Type B pancreatic cell (in vitro differentiated cells): ENCODE data around the gene CREB3L2. TPM values are rescaled to one million over a fixed set of nuclear protein-coding genes. Genes with fewer than 3 reads are reported as not detected.

Experiments used
- DNase-seq: peaks from one replicate; pipeline ENCODE4 v3.0.0; 2021; ENCODE audit warnings: mixed read lengths; ENCODE audit not compliant: unreplicated experiment; ENCODE audit errors: extremely low spot score
- H3K27ac Mint-ChIP-seq: 2 replicates; pipeline ENCODE4 v1.8.0; 2021; ENCODE audit warnings: mild to moderate bottlenecking, mixed read lengths
- H3K27me3 Mint-ChIP-seq: 2 replicates; pipeline ENCODE4 v1.8.0; 2021; ENCODE audit warnings: mixed read lengths
- H3K36me3 Mint-ChIP-seq: 2 replicates; pipeline ENCODE4 v1.8.0; 2021; ENCODE audit warnings: mixed read lengths
- H3K4me1 Mint-ChIP-seq: one replicate; pipeline ENCODE4 v1.8.0; 2021; ENCODE audit warnings: mixed read lengths; ENCODE audit not compliant: unreplicated experiment
- H3K4me3 Mint-ChIP-seq: 2 replicates; pipeline ENCODE4 v1.8.0; 2021; ENCODE audit warnings: mild to moderate bottlenecking, mixed read lengths
- H3K9me3 Mint-ChIP-seq: 2 replicates; pipeline ENCODE4 v1.8.0; 2021; ENCODE audit warnings: mixed read lengths
- CTCF ChIP-seq: fragments of 200-600 bp; sonication (generic); conservative IDR thresholded peaks from 2 replicates; pipeline ENCODE4 v1.5.0; 2021; ENCODE audit warnings: antibody characterized with exemption, mild to moderate bottlenecking
- total RNA-seq: library from RNA; stranded (reverse); gene quantifications from 2 replicates; pipeline ENCODE4 v1.2.1, GENCODE V29; 2021; ENCODE audit warnings: low replicate concordance

CREB3L2 gene
- total RNA-seq, 1 donor from 2014 or later, result 85.8 TPM

- Mint-ChIP-seq H3K27ac (no peak overlapping the region), H3K4me1 (peaks cover 11% of the 10 kb centered on the region), H3K27me3 (no peaks in the 10 kb centered on the region), H3K9me3 (no peaks in the 10 kb centered on the region), H3K4me3 (no peak overlapping the region), H3K36me3 (peaks cover 55% of the 10 kb centered on the region)
- no peak for TF ChIP-seq CTCF
- no peak for DNase-seq
These were observed 101.7 kb downstream of the CREB3L2 start for GRCh38 chr7:137900137-137900536.

- peaks cover 11% of the 10 kb centered on the region for H3K4me1 Mint-ChIP-seq
- peak; percentile 93 for TF ChIP-seq CTCF
- H3K4me3 Mint-ChIP-seq, result no peak overlapping the region
- DNase-seq, result peak; percentile 83
- H3K27me3 Mint-ChIP-seq, result no peaks in the 10 kb centered on the region
- no peaks in the 10 kb centered on the region for H3K9me3 Mint-ChIP-seq
- H3K36me3 Mint-ChIP-seq, result peaks cover 60% of the 10 kb centered on the region
- H3K27ac Mint-ChIP-seq, result peak overlapping the region; percentile 79
These were observed 102.8 kb downstream of the CREB3L2 start for GRCh38 chr7:137898839-137899721.

GRCh38 chr7:137895301-137896221 is 106.3 kb downstream of the CREB3L2 start:
- peak overlapping the region; percentile 46 for H3K27ac Mint-ChIP-seq

GRCh38 chr7:137893143-137893742 is 108.6 kb downstream of the CREB3L2 start:
- Mint-ChIP-seq H3K4me1 (peaks cover 7% of the 10 kb centered on the region), H3K27ac (no peak overlapping the region), H3K27me3 (no peaks in the 10 kb centered on the region), H3K36me3 (peaks cover 57% of the 10 kb centered on the region), H3K9me3 (no peaks in the 10 kb centered on the region), H3K4me3 (no peak overlapping the region)
- no peak for TF ChIP-seq CTCF
- no peak for DNase-seq

More at GRCh38 chr7:137895301-137896221, 106.3 kb downstream of the CREB3L2 start:
- H3K9me3 Mint-ChIP-seq, result no peaks in the 10 kb centered on the region
- peaks cover 66% of the 10 kb centered on the region for H3K36me3 Mint-ChIP-seq
- H3K4me1 Mint-ChIP-seq, result peaks cover 13% of the 10 kb centered on the region
- DNase-seq, result no peak
- no peaks in the 10 kb centered on the region for H3K27me3 Mint-ChIP-seq
- no peak overlapping the region for H3K4me3 Mint-ChIP-seq
- TF ChIP-seq CTCF, result no peak

GRCh38 chr7:137891016-137891655 is 110.8 kb downstream of the CREB3L2 start:
- Mint-ChIP-seq H3K27me3 (no peaks in the 10 kb centered on the region), H3K4me3 (no peak overlapping the region), H3K36me3 (peaks cover 45% of the 10 kb centered on the region), H3K9me3 (no peaks in the 10 kb centered on the region), H3K4me1 (peaks cover 16% of the 10 kb centered on the region), H3K27ac (peak overlapping the region; percentile 78)
- DNase-seq, result no peak
- TF ChIP-seq CTCF, result no peak
